H1 (cell line): ENCODE measurements around the gene GPLD1. TPM values are rescaled to one million over a fixed set of nuclear protein-coding genes. Genes with fewer than 3 reads are reported as not detected.

Experiments used
- CTCF ChIA-PET: fragments of 300-600 bp; sonication (Branson Sonifier 250); formaldehyde crosslinking; loops from one replicate; lab custom pipeline; 2021; ENCODE audit not compliant: partially characterized antibody; lab: Charles Lee
- POLR2A ChIA-PET: fragments of 300-600 bp; sonication (Branson Sonifier 250); formaldehyde crosslinking; loops from one replicate; lab custom pipeline; 2021; ENCODE audit warnings: inconsistent platforms; ENCODE audit not compliant: partially characterized antibody; lab: Charles Lee
- DNase-seq, 2 experiments: peaks; one replicate each; pipeline versions ENCODE4 v3.0.0 to v3.0.0-alpha.2; 2010 to 2022; ENCODE audit warnings: low spot score in 2 of 2, low read depth in 1 of 2, mixed read lengths in 1 of 2
- FAIRE-seq: peaks from 2 replicates; lab custom pipeline; 2011; peaks lifted over from hg19 to GRCh38; lab: Jason Lieb, UNC
- H2AFZ ChIP-seq: 2 replicates; pipeline ENCODE4 v1.8.1; 2012; ENCODE audit warnings: low read length, inconsistent platforms
- H2AK5ac ChIP-seq: 2 replicates; pipeline ENCODE4 v1.6.1; 2013; ENCODE audit warnings: low read depth, low read length
- H2BK120ac ChIP-seq: replicated peaks from 2 replicates; pipeline ENCODE3; 2013; ENCODE audit warnings: low read depth, low read length, inconsistent platforms
- H2BK12ac ChIP-seq: 2 replicates; pipeline ENCODE4 v1.6.1; 2013; ENCODE audit warnings: low read depth, low read length
- H2BK15ac ChIP-seq: 2 replicates; pipeline ENCODE4 v1.6.1; 2013; ENCODE audit warnings: low read length
- H2BK20ac ChIP-seq: 2 replicates; pipeline ENCODE4 v1.6.1; 2013; ENCODE audit warnings: low read length
- H2BK5ac ChIP-seq: 2 replicates; pipeline ENCODE4 v1.6.1; 2013; ENCODE audit warnings: low read depth, low read length
- H3K14ac ChIP-seq: 2 replicates; pipeline ENCODE4 v1.6.1; 2013; ENCODE audit warnings: inconsistent platforms; ENCODE audit not compliant: insufficient read length
- H3K18ac ChIP-seq: 2 replicates; pipeline ENCODE4 v1.6.1; 2013; ENCODE audit warnings: low read length; ENCODE audit errors: extremely low read depth
- H3K23ac ChIP-seq: 2 replicates; pipeline ENCODE4 v1.6.1; 2013; ENCODE audit warnings: inconsistent platforms; ENCODE audit not compliant: insufficient read length
- H3K23me2 ChIP-seq: 2 replicates; pipeline ENCODE4 v1.6.1; 2013; ENCODE audit warnings: low read depth, low read length
- H3K27ac ChIP-seq: 2 replicates; pipeline ENCODE4 v1.6.1; 2011; ENCODE audit warnings: low read depth, low read length, inconsistent platforms
- H3K27me3 ChIP-seq, 4 experiments: replicated peaks in 1 of 4; 1 replicate in 1 of 4; 2 replicates in 3 of 4; pipeline versions ENCODE4 v1.6.1 to v1.8.1; 2011 to 2013; ENCODE audit warnings: low read length in 3 of 4, mild to moderate bottlenecking in 3 of 4, inconsistent platforms in 2 of 4, mixed read lengths in 2 of 4, moderate library complexity in 1 of 4; ENCODE audit not compliant: control insufficient read depth in 3 of 4, insufficient read depth in 3 of 4; ENCODE audit errors: extremely low read depth in 1 of 4
- H3K36me3 ChIP-seq, 4 experiments: 2 replicates each; pipeline versions ENCODE4 v1.6.1 to v1.8.1; 2011 to 2013; ENCODE audit warnings: mild to moderate bottlenecking in 4 of 4, low read length in 3 of 4, moderate library complexity in 2 of 4, control low read depth in 1 of 4, inconsistent platforms in 1 of 4; ENCODE audit not compliant: insufficient read depth in 4 of 4, control insufficient read depth in 2 of 4
- H3K4ac ChIP-seq: replicated peaks from 2 replicates; pipeline ENCODE3; 2013; ENCODE audit warnings: low read length, low read depth, mixed read lengths, inconsistent platforms; ENCODE audit not compliant: insufficient read length
- H3K4me1 ChIP-seq, 4 experiments: replicated peaks in 1 of 4; 1 replicate in 1 of 4; 2 replicates in 3 of 4; pipeline versions ENCODE4 v1.6.1 to v1.8.1; 2011 to 2013; ENCODE audit warnings: low read length in 3 of 4, inconsistent platforms in 2 of 4, mixed read lengths in 1 of 4; ENCODE audit not compliant: insufficient read depth in 4 of 4, control insufficient read depth in 3 of 4
- H3K4me2 ChIP-seq, 2 experiments: 2 replicates each; pipeline versions ENCODE4 v1.6.1 to v1.8.1; 2011 to 2013; ENCODE audit warnings: low read depth in 2 of 2, low read length in 2 of 2, control low read depth in 1 of 2, inconsistent platforms in 1 of 2, mild to moderate bottlenecking in 1 of 2; ENCODE audit not compliant: insufficient read depth in 1 of 2
- H3K4me3 ChIP-seq, 4 experiments: fragments of 200-600, 300-600 bp in 1 of 4; sonication (generic), shearing (Covaris generic), sonication (Bioruptor Twin) in 1 of 4; 2 replicates each; pipeline versions ENCODE4 v1.5.1 to v1.8.1; 2011 to 2016; ENCODE audit warnings: low read length in 4 of 4, low read depth in 3 of 4, control low read depth in 2 of 4, inconsistent platforms in 2 of 4, mild to moderate bottlenecking in 2 of 4, mixed read lengths in 1 of 4, moderate library complexity in 1 of 4; ENCODE audit not compliant: insufficient read depth in 2 of 4; ENCODE audit errors: extremely low read depth in 1 of 4
- H3K56ac ChIP-seq: replicated peaks from 2 replicates; pipeline ENCODE3; 2013; ENCODE audit warnings: low read depth, mild to moderate bottlenecking, mixed read lengths, low read length, inconsistent platforms; ENCODE audit not compliant: insufficient read length
- H3K79me1 ChIP-seq: 2 replicates; pipeline ENCODE4 v1.6.1; 2013; ENCODE audit warnings: low read depth, low read length, control low read depth
- H3K79me2 ChIP-seq, 2 experiments: 2 replicates each; pipeline versions ENCODE4 v1.6.1 to v1.8.1; 2012 to 2013; ENCODE audit warnings: low read length in 2 of 2, mild to moderate bottlenecking in 2 of 2, inconsistent platforms in 1 of 2; ENCODE audit not compliant: insufficient read depth in 2 of 2, control insufficient read depth in 1 of 2
- H3K9ac ChIP-seq, 4 experiments: replicated peaks in 1 of 4; 1 replicate in 1 of 4; 2 replicates in 3 of 4; pipeline versions ENCODE4 v1.6.1 to v1.8.1; 2011 to 2013; ENCODE audit warnings: low read depth in 3 of 4, low read length in 3 of 4, control low read depth in 2 of 4, mild to moderate bottlenecking in 2 of 4, moderate library complexity in 2 of 4, inconsistent platforms in 1 of 4; ENCODE audit errors: extremely low read depth in 1 of 4
- H3K9me3 ChIP-seq, 2 experiments: 2 replicates each; pipeline versions ENCODE4 v1.6.1 to v1.8.1; 2012 to 2013; ENCODE audit warnings: mild to moderate bottlenecking in 2 of 2, moderate library complexity in 2 of 2, control low read depth in 1 of 2, inconsistent platforms in 1 of 2, low read depth in 1 of 2, low read length in 1 of 2, mixed read lengths in 1 of 2; ENCODE audit not compliant: insufficient read depth in 2 of 2
- H4K20me1 ChIP-seq, 2 experiments: replicated peaks in 1 of 2; 2 replicates each; pipeline versions ENCODE3 to v1.8.1; 2011 to 2013; ENCODE audit warnings: inconsistent platforms in 2 of 2, low read length in 2 of 2, mild to moderate bottlenecking in 1 of 2; ENCODE audit not compliant: insufficient read depth in 2 of 2, control insufficient read depth in 1 of 2
- H4K5ac ChIP-seq: 2 replicates; pipeline ENCODE4 v1.6.1; 2013; ENCODE audit warnings: low read length, low read depth, mixed read lengths, inconsistent platforms; ENCODE audit not compliant: insufficient read length
- H4K8ac ChIP-seq: 2 replicates; pipeline ENCODE4 v1.8.0; 2013; ENCODE audit warnings: mild to moderate bottlenecking, moderate library complexity, low read length, inconsistent platforms; ENCODE audit not compliant: insufficient read depth; ENCODE audit errors: extremely low read depth
- H4K91ac ChIP-seq: replicated peaks from 2 replicates; pipeline ENCODE3; 2013; ENCODE audit warnings: low read length, mixed read lengths, inconsistent platforms; ENCODE audit not compliant: insufficient read length
- ASH2L ChIP-seq: fragments of 200-600, 300-600 bp; sonication (generic); IDR thresholded peaks from one replicate; pipeline ENCODE4 v1.7.1; 2017; ENCODE audit warnings: low read length
- BRCA1 ChIP-seq: IDR thresholded peaks from 2 replicates; pipeline ENCODE4 v1.6.1; 2012; ENCODE audit warnings: low read depth, low read length, improper control_type of control experiment
- CHD1 ChIP-seq: IDR thresholded peaks from 2 replicates; pipeline ENCODE4 v1.6.1; 2012; ENCODE audit warnings: low read depth, low read length, improper control_type of control experiment
- CHD2 ChIP-seq: IDR thresholded peaks from 2 replicates; pipeline ENCODE4 v1.6.1; 2012; ENCODE audit warnings: low read length, improper control_type of control experiment
- EP300 ChIP-seq, 2 experiments: IDR thresholded peaks; 1 replicate in 1 of 2; 2 replicates in 1 of 2; pipeline ENCODE4 v1.6.1; 2011 to 2012; ENCODE audit warnings: low read depth in 2 of 2, low read length in 2 of 2, mild to moderate bottlenecking in 2 of 2, borderline replicate concordance in 1 of 2, inconsistent platforms in 1 of 2, moderate library complexity in 1 of 2
- GTF2F1 ChIP-seq: IDR thresholded peaks from 2 replicates; pipeline ENCODE4 v1.6.1; 2012; ENCODE audit warnings: low read depth, low read length, improper control_type of control experiment, borderline replicate concordance
- NANOG ChIP-seq: IDR thresholded peaks from 2 replicates; pipeline ENCODE4 v1.6.1; 2011; ENCODE audit warnings: low read length, low read depth, mild to moderate bottlenecking, inconsistent platforms; ENCODE audit not compliant: insufficient read depth, poor library complexity, severe bottlenecking
- NRF1 ChIP-seq: IDR thresholded peaks from 2 replicates; pipeline ENCODE4 v1.6.1; 2011; ENCODE audit warnings: mild to moderate bottlenecking, low read depth, low read length, improper control_type of control experiment
- PHF8 ChIP-seq: fragments of 200-600 bp; sonication (generic); conservative IDR thresholded peaks from 2 replicates; pipeline ENCODE4 v1.7.1; 2012; ENCODE audit warnings: low read depth, mild to moderate bottlenecking, inconsistent platforms, low read length, moderate library complexity
- POLR2A ChIP-seq, 2 experiments: IDR thresholded peaks; 1 replicate in 1 of 2; 2 replicates in 1 of 2; pipeline ENCODE4 v1.6.1; 2011; ENCODE audit warnings: low read depth in 2 of 2, low read length in 2 of 2, mild to moderate bottlenecking in 2 of 2; ENCODE audit errors: control extremely low read depth in 1 of 2
- SIX5 ChIP-seq: IDR thresholded peaks from 2 replicates; pipeline ENCODE4 v1.6.1; 2011; ENCODE audit warnings: mild to moderate bottlenecking, low read depth, low read length
- SP1 ChIP-seq: IDR thresholded peaks from 2 replicates; pipeline ENCODE4 v1.6.1; 2011; ENCODE audit warnings: low read depth, low read length
- SP2 ChIP-seq: IDR thresholded peaks from 2 replicates; pipeline ENCODE4 v1.6.1; 2012; ENCODE audit warnings: mild to moderate bottlenecking, low read length, inconsistent platforms
- SP4 ChIP-seq: IDR thresholded peaks from 2 replicates; pipeline ENCODE4 v1.6.1; 2012; ENCODE audit warnings: low read length, inconsistent platforms
- SRF ChIP-seq: IDR thresholded peaks from 2 replicates; pipeline ENCODE4 v1.6.1; 2011; ENCODE audit warnings: mild to moderate bottlenecking, low read depth, low read length, moderate library complexity
- SUZ12 ChIP-seq: fragments of 200-600 bp; sonication (generic); IDR thresholded peaks from 2 replicates; pipeline ENCODE4 v1.6.1; 2012; ENCODE audit warnings: mild to moderate bottlenecking, inconsistent platforms, low read length, moderate library complexity, mixed read lengths
- WGBS, 2 experiments: shearing (Covaris generic) in 1 of 2; methylation state at CpG; one replicate each; pipeline versions ENCODE4 v1.1.6 to v1.1.7; 2013 to 2015; ENCODE audit warnings: low lambda C conversion rate in 2 of 2, mixed read lengths in 2 of 2, inconsistent platforms in 1 of 2, low coverage in 1 of 2, missing lambda C conversion rate in 1 of 2; ENCODE audit not compliant: insufficient replicate concordance in 2 of 2, insufficient coverage in 1 of 2, insufficient read length in 1 of 2; ENCODE audit errors: extremely low coverage in 1 of 2, missing lambda C conversion rate in 1 of 2; 5-methylcytosine and 5-hydroxymethylcytosine counted together
- polyA plus RNA-seq, 7 experiments: library from polyadenylated mRNA; depleted of rRNA in 3 of 7; stranded (reverse) in 5 of 7; unstranded in 2 of 7; fragments of >200 nt in 5 of 7; fragments of 200-250 nt in 2 of 7; gene quantifications; 1 replicate in 5 of 7; 2 replicates in 1 of 7; 4 replicates in 1 of 7; pipeline versions ENCODE4 v1.2.1 to v1.2.3, GENCODE V29; 2011 to 2013; ENCODE audit warnings: missing spikeins in 2 of 7, mixed read lengths in 2 of 7
- total RNA-seq: library from RNA; stranded (reverse); fragmentation: NEBNext Ultra II Directional; extraction: Animal tissue kit (Norgen Biotek cat#: 25700); gene quantifications from 2 replicates; pipeline ENCODE4 v1.2.1, GENCODE V29; 2021

Gene GPLD1
- total and polyA plus RNA-seq, 2 of the 8 experiments (the other 6 are each of a cell fraction or from before 2014, with no cell fraction given) = 3.7 to 5.3 TPM

- Histone ChIP-seq H3K14ac (no peak overlapping the region), H3K56ac (no peak overlapping the region), H3K36me3 (no peaks in the 10 kb centered on the region; a peak in 2 of 8 replicates)
- no peak for FAIRE-seq
- TF ChIP-seq NRF1 (no peak), PHF8 (no peak), SRF (no peak), SP4 (no peak), CHD1 (no peak), EP300 (IDR thresholded peaks at IDR 0.05; ENCODE audit: borderline replicate concordance in 1 of 2, low read depth in 2 of 2, low read length in 2 of 2) (no peak), SUZ12 (no peak), SP2 (no peak), POLR2A (IDR thresholded peaks at IDR 0.05; ENCODE audit: control extremely low read depth in 1 of 2, low read depth in 2 of 2, low read length in 2 of 2) (no peak), CHD2 (no peak), BRCA1 (no peak), ASH2L (no peak), NANOG (no peak), SP1 (no peak), SIX5 (no peak), GTF2F1 (no peak)
- TF ChIP-seq, all 59 proteins: peak for 0
- Histone ChIP-seq H4K91ac (no peak overlapping the region), H3K27ac (no peak overlapping the region), H3K79me2 (no peaks in the 10 kb centered on the region), H3K4me1 (no peaks in the 10 kb centered on the region), H3K4me3 (no peak overlapping the region), H3K23me2 (no peaks in the 10 kb centered on the region), H2BK5ac (no peak overlapping the region), H3K27me3 (no peaks in the 10 kb centered on the region), H3K23ac (no peak overlapping the region), H2BK12ac (no peak overlapping the region), H3K9ac (no peak overlapping the region), H3K9me3 (no peaks in the 10 kb centered on the region), H4K5ac (no peak overlapping the region), H2AK5ac (no peak overlapping the region), H4K8ac (no peak overlapping the region), H2AFZ (no peak overlapping the region), H3K18ac (no peak overlapping the region), H2BK15ac (no peak overlapping the region), H3K79me1 (no peaks in the 10 kb centered on the region), H3K4ac (no peak overlapping the region), H2BK20ac (no peak overlapping the region), H3K4me2 (no peak overlapping the region), H4K20me1 (no peaks in the 10 kb centered on the region), H2BK120ac (no peak overlapping the region)
- ChIA-PET CTCF (interaction anchor here (0.6 to 4.1 kb wide), 7 partner anchors 9 to 253 kb away, joined by 3 to 26 read pairs (median 5); partner anchors contain the start of gene ALDH5A1), POLR2A (no interaction called here)
- no peak for DNase-seq
- 93% methylated on average over 9 of the region's 9 CpGs; no CpG with 5 or more reads in 1 of the 2 experiments for WGBS, 2 experiments
These were observed 56.8 kb downstream of the GPLD1 start for GRCh38 chr6:24432611-24433010.
